GM18951 (cell line): ENCODE results near the gene LHCGR.
"Not testable (repeated sequence)": the region's sequence is repeated elsewhere in the genome, so short reads cannot be mapped to it uniquely, and the experiment has no call there.

ENCODE experiments used
- POLR2A ChIP-seq: IDR thresholded peaks from 4 replicates; pipeline ENCODE4 v1.6.1; 2011; ENCODE audit warnings: mild to moderate bottlenecking; ENCODE audit not compliant: insufficient read length, insufficient read depth; ENCODE audit errors: extremely low read depth
- in situ Hi-C: fragments of 300-500 bp; cut with MboI; formaldehyde crosslinking; loops from one replicate; pipeline ENCODE4 v1.12.0; 2022; ENCODE audit warnings: low sequenced_read_pairs, mixed read lengths, inconsistent platforms; ENCODE audit not compliant: unreplicated experiment

The LHCGR gene

GRCh38 chr2:48759682-48760081, 4.2 kb upstream of the LHCGR start:
- in situ Hi-C loops, result no loop called here
- no peak for TF ChIP-seq POLR2A

GRCh38 chr2:48756289-48756688, 765 bp upstream of the LHCGR start:
- in situ Hi-C loops, result no loop called here

GRCh38 chr2:48754874-48755273, 650 bp downstream of the LHCGR start:
- TF ChIP-seq POLR2A, result no peak
- in situ Hi-C loops, result no loop called here

More at GRCh38 chr2:48756289-48756688, 765 bp upstream of the LHCGR start:
- no peak for TF ChIP-seq POLR2A

GRCh38 chr2:48753228-48753627, 2.3 kb downstream of the LHCGR start:
- TF ChIP-seq POLR2A, result no peak
- in situ Hi-C loops, result no loop called here

GRCh38 chr2:48750128-48750739, 5.3 kb downstream of the LHCGR start:
- no peak for TF ChIP-seq POLR2A
- in situ Hi-C loops, result no loop called here

GRCh38 chr2:48749291-48750127, 6.0 kb downstream of the LHCGR start:
- TF ChIP-seq POLR2A, result no peak
- in situ Hi-C loops, result no loop called here

- TF ChIP-seq POLR2A, result no peak
- in situ Hi-C loops, result no loop called here
Observed at GRCh38 chr2:48747319-48747718, 8.2 kb downstream of the LHCGR start.

GRCh38 chr2:48739236-48739635, 16.3 kb downstream of the LHCGR start:
- in situ Hi-C loops, result not testable (repeated sequence)

GRCh38 chr2:48738806-48739205, 16.7 kb downstream of the LHCGR start:
- no peak for TF ChIP-seq POLR2A
- in situ Hi-C loops, result no loop called here

GRCh38 chr2:48736251-48736650, 19.3 kb downstream of the LHCGR start:
- in situ Hi-C loops, result no loop called here
- no peak for TF ChIP-seq POLR2A

- no peak for TF ChIP-seq POLR2A
- in situ Hi-C loops, result no loop called here
Observed at GRCh38 chr2:48734576-48735303, 20.8 kb downstream of the LHCGR start.

- in situ Hi-C loops, result no loop called here
- no peak for TF ChIP-seq POLR2A
Observed at GRCh38 chr2:48733067-48733503, 22.4 kb downstream of the LHCGR start.

- no peak for TF ChIP-seq POLR2A
- in situ Hi-C loops, result no loop called here
Observed at GRCh38 chr2:48728840-48729239, 26.7 kb downstream of the LHCGR start.
